NCI-H146 treated with DMSO at 0.1 percent for 48 hours (cell line): Measurements from ENCODE around the gene KLHL29.
"Not testable (repeated sequence)": the region's sequence is repeated elsewhere in the genome, so short reads cannot be mapped to it uniquely, and the experiment has no call there.

Source experiments
- DNase-seq: peaks from one replicate; lab custom pipeline; 2025; ENCODE audit not compliant: unreplicated experiment; lab: John Stamatoyannopoulos, UW

The KLHL29 gene

DNA sequence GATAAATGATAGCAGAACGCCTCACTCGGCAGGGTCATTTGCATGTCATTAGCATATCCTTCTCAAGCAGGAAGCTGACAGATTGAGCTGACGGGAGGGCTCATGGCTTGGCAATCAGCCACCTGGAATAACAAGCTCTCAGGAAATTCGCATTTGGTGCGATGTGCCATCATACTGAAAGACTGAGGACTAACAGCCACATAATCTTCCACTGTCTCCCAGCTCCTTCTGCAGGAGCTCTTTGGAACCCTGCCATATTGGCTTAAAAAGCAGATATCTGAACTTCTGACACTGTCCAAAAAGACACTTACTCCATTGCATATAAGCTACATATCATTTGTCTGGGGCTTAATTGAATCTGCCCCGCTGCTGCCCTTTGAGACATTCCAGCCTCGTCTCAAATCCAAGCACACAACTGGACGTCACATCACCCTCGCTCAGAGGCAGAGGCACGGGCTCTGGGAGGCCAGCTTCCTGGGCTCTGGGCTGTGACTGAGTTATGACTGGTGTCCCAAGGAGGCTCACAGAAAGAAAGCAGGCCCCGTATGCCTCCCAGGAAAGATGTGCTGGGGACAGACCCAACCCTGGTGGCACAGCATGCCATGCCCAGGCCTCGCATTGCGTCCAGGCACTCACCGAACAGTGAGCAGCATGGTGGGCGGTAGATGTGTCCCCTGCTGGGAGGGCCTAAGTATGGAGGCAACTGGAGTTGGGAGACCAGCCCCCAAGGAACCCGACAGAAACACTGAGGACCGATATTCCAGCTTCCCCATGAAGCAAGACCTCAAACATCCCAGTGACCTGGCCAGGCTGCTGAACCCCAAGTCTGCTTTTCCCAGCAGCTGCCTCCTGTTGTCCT lies 314.0 kb downstream of the KLHL29 start:
- DNase-seq, result no peak

DNA sequence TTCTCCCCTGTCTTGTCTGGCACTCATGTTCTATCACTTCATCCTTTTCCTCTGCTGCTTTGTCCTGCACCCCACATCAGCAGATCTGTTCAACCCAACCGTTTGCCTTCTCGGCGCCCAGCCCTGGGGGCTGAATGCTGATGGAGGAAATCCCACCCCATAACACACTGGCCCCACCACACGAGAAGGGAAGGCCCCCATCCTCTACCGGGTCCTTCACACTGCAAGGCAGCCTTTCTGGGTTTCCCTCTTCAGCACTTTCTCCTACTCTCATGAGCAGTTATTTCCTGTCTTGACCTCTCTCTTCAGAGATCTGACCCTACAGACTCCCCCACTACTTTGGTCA lies 314.6 kb downstream of the KLHL29 start:
- no peak for DNase-seq

DNA sequence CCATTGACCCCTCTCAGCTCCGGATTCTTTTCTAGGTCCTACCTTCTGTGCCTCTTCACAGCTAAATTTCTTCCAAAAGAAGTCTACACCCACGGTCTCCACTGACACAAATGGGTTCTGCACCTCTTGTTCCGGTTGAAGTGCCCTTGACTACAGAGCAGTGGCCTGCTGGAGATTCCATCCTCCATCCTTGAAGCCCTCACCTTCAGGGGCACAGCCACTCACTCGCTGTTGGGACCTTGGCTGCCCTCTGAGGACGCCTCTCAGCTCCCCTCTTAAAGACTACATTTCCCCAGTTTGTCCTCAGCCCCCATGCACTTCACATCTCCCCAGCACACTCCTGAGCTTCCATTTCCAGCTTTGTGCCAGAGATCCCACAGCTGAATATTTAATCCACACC lies 315.6 kb downstream of the KLHL29 start:
- DNase-seq, result no peak

DNA sequence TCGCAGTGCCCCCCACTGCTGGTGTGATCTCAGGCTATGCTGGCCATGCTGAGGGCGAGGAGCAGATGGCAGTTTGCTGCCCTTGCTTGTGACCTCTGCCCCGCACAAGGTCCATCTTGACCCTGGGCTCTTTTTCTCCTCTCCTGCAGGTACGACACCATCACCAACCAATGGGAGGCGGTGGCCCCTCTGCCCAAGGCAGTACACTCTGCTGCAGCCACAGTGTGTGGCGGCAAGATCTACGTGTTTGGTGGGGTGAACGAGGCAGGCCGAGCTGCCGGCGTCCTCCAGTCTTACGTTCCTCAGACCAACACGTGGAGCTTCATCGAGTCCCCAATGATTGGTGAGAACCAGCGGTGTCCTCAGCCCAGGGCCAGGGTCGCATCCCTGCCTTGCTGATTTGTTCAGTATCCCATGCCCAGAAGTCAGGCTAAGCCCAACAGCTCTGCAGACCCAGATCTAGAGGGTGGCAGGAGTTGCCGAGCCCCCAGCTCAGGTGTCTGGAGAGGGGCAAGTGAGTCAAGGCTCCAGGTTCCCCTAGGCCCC lies 318.1 kb downstream of the KLHL29 start:
- DNase-seq, result no peak

DNA sequence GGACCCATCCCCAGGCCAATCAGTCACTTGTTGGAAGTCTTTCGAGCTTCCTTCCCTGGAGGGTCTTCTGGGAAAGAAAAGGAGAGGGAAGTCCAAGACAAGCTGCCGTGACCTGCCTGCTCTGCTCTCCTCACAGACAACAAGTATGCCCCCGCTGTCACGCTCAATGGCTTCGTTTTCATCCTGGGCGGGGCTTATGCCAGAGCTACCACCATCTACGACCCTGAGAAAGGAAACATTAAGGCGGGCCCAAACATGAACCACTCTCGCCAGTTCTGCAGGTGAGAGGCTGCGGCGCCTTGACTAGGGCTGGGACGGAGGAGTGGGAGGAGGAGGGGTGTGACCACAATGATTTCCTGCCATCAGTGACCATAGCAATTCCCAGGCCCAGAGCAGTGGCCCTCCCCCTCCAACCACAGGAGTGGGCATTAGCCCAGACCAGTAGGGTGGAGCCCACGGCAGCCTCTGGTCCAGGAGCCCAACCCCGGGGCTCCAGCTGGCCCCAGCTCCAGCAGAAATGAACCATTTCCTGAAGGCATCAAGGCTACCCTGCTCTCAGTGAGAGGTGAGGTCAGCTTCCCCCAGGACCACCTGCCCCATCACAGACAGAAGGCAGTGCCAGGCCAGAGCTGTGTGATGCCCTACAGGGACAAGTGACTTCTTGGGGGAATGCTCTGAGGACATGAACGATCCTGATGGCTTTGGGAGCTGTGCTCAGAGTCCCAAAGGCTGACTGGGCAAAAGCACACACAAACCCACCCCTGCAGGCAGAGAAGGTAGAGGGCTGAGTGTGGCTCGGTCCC lies 318.8 kb downstream of the KLHL29 start:
- no peak for DNase-seq

DNA sequence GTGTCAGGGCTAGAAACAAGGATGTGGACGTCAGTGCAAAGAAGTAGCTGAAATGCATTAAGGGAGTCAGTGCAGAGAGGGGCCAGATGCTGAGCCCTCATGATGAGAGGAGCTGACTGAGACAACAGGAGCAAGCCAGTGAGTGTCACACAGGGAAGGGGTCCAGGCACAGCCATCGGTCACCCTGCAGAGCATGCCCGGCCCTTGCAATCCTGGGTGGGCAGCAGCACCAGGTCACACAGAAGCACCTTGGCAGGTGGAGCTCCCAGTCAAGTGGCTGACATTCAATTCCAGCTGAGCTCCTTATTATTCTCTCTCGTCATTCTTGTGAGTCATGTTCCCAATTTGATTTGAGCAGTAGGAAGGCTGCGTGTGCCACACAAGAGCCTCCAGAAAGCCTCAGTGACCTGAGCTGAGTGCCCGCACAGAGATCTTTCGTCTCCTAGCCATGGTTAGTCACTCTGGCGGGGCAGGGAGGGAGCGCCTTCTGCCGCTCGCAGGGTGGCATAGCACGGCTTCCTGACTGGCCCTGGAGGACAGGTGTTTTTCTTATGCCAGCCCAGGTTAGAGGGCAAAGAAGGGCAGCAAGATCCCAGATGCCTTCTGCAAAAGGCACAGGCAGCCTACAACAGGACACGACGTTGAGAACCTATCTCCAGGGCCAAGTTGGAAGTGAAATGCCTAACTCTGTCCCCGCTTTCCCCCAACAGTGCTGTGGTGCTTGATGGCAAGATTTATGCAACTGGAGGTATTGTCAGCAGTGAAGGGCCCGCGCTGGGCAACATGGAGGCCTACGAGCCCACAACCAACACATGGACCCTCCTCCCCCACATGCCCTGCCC lies 321.0 kb downstream of the KLHL29 start:
- DNase-seq, result no peak

DNA sequence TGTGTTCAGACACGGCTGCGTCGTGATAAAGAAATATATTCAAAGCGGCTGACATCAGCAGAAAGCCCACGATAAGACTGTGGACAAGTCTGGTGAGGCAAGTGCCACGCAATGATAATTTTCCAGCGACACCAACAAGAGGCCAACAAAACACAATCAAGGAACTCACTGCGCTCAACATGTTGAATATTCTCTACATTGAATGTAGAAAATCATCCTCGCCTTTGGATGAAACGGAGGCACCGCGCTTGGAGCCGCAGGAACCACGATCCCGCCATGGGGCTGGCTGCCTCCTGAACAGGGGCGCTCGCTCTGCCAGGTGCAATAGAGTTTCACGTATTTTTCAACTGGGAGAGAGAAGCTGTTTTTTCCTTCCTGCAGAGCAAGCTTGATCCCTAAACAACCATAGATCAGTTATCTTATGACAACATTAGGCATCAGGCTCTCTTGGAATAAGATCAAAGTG lies 321.7 kb downstream of the KLHL29 start:
- no peak for DNase-seq

DNA sequence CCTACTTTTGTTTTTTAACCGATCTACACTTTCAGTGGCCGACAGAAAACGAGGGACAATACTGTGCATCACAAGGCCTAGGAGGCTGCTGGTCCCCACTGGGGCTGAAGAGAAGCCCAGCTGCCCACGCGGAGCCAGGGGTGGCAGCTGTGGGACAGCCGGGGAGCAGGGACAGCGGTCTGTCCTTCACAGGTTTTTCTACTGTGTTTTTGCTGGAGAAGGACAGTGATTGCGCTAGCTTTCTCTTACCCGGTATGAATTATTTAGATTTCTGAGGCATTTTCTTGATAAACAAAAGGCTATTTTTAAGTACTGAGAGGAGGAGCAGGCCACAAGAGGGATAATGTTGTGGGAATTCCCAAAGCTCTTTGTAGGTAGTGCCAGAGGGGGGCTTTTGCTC lies 322.1 kb downstream of the KLHL29 start:
- no peak for DNase-seq

DNA sequence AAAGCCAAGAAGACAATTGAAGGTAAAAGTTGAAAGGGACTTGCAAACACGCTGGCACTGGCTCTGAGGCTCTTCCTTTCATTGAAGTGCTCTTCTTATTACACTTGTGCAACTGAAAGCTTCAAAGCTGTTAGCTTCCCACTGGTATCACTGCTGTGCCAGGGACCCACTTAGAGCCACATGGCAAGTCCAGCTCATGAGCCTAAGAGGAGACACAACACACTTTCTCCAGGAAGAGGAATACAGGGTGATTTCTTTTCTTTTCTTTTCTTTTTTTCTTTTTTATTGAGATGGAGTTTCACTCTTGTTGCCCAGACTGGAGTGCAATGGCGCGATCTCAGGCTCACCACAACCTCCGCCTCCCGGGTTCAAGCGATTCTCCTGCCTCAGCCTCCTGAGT lies 323.8 kb downstream of the KLHL29 start:
- DNase-seq, result no peak

DNA sequence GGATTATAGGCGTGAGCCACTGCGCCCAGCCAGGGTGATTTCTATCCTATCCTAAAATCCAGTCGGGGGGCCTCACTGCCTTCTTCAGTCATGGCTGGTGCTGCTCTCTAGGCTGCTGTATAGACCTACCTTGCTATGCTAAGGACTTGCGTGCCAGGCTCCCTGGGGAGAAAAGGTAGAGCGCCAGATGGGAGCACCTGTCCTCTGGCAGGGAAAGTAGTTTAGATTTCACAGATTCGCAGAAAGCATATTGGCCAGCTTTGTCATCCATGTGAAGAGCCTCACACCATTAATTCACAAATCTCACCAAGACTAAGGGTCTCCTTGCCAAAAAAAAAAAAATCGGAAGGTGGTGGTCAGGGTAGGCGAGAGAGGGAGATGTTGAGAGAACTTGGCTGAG lies 324.3 kb downstream of the KLHL29 start:
- no peak for DNase-seq

DNA sequence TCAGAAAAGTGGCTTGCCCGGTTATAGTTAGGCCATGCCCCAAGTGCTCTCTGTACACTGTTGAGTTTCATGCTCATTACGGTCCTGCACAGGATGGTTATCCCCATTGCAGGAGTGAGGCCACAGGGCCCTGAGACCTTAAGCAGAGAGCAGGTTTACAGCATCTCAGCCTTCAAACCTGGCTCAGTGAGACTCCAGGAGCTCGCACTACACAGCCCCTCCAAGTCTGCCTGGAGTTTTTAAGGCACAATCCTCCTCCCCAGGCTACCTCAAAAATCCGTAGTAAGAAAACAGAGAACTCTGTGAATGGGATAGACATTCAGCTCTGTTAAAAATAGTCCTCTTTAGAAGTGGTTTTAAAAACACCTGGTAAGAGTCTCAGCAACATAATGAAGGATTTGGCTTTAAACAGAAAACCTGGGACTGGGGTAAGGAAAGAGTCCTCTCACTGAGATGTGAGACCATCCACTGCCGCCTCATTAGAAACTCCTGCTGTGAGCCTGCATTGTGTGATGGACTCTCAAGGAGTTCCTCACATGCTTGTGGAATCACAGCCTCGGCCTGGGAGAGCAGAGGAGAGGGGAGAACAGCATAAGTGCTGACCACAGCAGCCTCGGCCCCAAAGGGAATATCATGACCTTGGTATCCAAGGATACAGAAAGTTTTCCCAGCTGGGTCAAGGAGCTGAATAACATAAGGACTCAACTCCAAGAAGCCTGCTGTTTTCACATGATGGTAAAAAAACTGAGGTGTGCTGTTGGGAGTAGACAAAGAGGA lies 327.2 kb downstream of the KLHL29 start:
- DNase-seq, result no peak

DNA sequence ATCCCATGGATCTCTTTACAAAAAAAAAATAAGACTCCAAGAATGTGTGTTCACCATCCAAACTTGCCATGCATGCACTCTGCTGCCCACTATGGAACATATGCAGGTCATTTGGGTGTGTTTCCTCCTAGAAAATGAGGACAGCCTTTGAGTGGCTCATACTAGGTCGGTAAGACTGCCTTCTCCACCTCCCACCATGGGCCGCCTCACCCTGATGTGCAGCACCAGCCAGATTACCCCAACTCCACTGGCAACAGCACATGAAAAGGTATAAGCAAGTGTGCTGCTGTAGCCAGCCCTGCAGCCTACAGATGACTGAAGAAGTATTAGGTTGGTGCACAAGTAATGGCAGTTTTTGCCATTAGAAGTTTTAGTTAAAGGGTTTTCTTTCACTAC lies 327.8 kb downstream of the KLHL29 start:
- no peak for DNase-seq

DNA sequence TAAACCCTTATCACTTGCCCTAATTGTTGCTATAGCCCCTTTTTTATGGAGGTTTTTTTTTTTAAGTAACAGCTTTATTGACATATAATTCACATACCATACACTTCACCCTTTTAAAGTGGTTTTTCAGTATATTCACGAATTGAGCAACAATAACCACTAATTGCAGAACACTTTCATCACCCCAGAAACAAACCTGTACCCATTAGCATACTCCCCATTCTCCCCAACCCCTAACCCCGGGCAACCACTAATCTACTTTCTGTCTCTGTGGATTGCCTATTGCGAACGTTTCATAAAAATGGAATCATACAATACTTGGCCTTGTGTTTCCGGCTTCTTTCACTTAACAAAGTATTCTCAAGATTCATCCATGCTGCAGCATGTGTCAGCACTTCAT lies 328.4 kb downstream of the KLHL29 start:
- no peak for DNase-seq

DNA sequence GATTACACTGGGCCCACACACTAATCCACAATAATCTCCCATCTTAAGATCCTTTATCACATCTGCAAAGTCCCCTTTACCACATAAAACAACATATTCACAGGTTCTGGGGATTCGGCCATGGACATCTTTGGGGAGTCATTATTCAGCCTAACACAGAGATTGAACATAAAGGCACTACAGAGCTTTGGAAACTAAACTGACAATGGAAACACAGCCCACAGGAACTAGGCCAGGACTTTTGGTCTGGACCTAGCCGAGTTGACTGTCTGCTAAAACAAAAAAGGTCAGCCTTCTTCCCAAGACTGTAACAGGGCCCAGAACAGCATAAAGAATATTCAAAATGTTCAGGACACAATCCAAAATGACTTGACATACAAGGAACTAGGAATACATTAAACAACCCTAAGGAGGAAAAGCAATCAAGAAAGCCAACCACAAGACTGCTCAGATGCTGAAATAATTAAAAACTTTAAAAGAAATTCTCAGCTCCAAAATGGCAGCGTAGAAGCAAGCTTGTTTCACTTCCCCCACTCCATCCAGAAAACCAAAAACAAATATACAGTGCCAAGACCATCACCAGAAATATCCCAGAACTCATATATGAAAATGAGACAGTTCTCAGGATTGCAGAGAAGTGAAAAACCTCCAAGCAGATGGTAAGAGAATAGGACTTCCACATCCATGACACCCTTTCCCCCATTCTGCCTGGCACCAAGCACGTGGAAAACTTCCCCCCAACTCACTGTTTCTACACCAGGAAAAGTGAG lies 334.1 kb downstream of the KLHL29 start:
- DNase-seq, result no peak

DNA sequence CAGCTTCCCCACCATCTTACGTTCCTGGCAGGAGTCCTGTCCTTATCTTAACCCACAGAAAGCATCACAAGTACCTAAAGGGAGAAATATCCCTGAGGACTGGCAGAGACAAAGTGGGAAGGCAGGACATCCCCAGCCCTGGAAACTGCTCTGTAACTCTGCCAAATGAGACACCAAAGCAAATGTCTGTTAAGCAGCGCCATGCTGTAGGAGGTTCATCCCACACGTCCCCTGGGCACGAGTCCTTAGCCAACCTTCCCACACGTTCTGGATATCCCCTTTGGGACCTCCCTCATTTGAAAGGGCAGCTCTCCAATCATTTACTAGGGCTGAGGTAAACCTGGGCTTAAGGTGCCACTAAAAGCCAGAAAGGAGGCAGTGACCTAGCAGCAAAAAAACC lies 334.7 kb downstream of the KLHL29 start:
- no peak for DNase-seq

DNA sequence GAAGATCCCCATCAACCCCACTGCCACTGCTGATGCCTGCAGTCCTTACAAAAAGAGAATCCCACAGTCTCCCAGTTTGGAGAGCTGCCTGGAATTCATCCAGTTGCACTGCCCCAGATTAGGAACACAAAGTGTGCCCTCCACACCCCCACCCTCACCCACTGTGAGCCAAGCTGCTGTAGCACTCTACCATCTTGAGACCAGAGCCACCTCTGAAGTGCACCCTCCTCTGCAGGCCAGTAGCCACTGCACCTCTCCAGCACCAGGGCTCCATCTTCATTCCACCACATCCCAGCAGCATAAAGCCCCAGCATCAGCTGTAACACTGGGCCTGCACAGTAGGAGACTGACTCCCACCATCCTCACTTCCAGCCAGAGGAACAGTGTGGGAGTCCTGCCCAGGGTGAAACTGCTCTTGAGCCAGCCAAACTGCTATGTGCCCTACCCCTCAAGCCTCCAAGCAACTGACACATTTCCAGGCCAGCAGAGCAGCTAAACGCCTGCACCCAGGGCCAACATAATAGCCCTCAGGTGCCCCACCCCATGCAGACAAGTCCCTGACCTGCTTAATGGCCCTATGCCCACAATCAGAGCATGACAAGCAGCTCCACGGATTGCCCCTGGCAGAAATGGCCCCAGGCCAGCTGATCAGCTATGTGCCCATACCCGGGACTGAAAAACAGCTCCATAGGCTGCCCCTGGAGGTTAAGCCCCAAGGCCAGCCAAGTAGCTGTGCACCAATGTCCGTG lies 335.9 kb downstream of the KLHL29 start:
- DNase-seq, result no peak

DNA sequence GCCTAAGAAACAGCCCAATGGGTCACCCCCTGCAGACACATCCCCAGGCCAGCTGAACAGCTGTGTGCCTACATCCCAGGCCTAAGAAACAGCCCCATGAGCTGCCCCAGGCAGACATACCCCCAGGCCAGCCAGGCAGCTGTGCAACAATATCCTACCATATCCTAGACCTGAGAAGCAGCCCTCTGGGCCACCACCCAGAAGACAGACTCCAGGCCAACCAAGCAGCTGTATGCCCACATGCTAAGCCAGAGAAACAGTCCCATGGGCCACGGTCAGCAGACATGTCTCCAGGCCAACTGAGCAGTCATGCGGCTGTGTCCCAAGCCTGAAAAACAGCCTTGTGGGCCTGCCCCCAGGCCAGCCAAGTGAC lies 336.5 kb downstream of the KLHL29 start:
- no peak for DNase-seq

DNA sequence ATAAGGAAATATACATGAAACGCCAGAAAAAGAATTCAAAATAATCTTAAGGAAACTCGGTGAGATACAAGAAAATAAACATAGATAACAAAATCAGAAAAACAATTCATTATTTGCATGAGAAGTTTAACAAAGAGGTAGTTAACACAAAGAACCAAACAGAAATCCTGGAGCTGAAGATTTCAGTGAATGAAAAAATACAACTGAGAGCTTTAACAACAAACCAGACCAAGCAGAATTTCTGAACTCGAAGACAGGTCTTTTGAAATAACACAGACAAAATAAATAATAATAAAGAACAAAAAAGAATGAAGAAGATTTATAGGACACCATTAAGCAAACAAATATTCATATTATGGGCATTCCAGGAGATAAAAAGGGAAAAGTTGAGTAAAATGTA lies 337.3 kb downstream of the KLHL29 start:
- no peak for DNase-seq

DNA sequence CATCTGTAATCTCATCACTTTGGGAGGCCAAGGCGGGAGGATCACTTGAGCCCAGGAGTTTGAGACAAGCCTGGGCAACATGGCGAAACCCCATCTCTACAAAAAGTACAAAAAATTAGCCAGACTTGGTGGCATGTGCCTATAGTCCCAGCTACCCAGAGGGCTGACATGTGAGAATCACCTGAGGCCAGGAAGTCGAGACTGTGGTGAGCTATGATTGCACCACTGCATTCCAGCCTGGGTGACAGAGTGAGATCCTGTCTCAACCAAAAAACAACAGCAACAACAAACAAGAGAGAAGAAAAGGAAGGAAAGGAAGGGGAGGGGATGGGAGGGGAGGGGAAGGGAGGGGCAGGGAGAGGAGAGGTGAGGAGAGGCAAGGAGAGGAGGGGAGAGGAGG lies 338.1 kb downstream of the KLHL29 start:
- not testable (repeated sequence) for DNase-seq
